Measurements from ENCODE around the gene LAMA2. TPM values are rescaled to one million over a fixed set of nuclear protein-coding genes. Genes with fewer than 3 reads are reported as not detected.

The LAMA2 gene
- total and polyA plus RNA-seq, 2 of the 8 experiments (the other 6 are each of a cell fraction or from before 2014, with no cell fraction given): 1.3 to 3.8 TPM

GRCh38 chr6:129521946-129522345, 639.0 kb downstream of the LAMA2 start:
- DNase-seq (ENCODE audit: low read depth in 1 of 2, low spot score in 2 of 2) (no peak), FAIRE-seq (no peak)
- no peaks in the 10 kb centered on the region for H3K79me1 ChIP-seq (ENCODE audit: low read depth, low read length)
- H2BK120ac ChIP-seq (replicated peaks; ENCODE audit: low read depth, low read length): no peak overlapping the region
- no peak overlapping the region for H2AFZ ChIP-seq (ENCODE audit: low read length)
- no peak overlapping the region for H3K14ac ChIP-seq (ENCODE audit: insufficient read length)
- H3K4me2 ChIP-seq (ENCODE audit: insufficient read depth in 1 of 2, low read depth in 2 of 2, low read length in 2 of 2): no peak overlapping the region
- CTCF ChIA-PET (ENCODE audit: partially characterized antibody): no interaction called here
- no peak overlapping the region for H4K91ac ChIP-seq (replicated peaks; ENCODE audit: insufficient read length, low read length)
- no peak overlapping the region for H3K4ac ChIP-seq (replicated peaks; ENCODE audit: insufficient read length, low read depth, low read length)
- H3K9ac ChIP-seq (replicated peaks in 1 of 4; ENCODE audit: extremely low read depth in 1 of 4, low read depth in 3 of 4, low read length in 3 of 4): no peak overlapping the region
- H2BK12ac ChIP-seq (ENCODE audit: low read depth, low read length): no peak overlapping the region
- H2BK5ac ChIP-seq (ENCODE audit: low read depth, low read length): no peak overlapping the region
- H3K79me2 ChIP-seq (ENCODE audit: control insufficient read depth in 1 of 2, insufficient read depth in 2 of 2, low read length in 2 of 2): no peaks in the 10 kb centered on the region
- H4K8ac ChIP-seq (ENCODE audit: extremely low read depth, insufficient read depth, low read length): no peak overlapping the region
- no peaks in the 10 kb centered on the region for H3K36me3 ChIP-seq (ENCODE audit: control insufficient read depth in 2 of 4, insufficient read depth in 4 of 4, low read length in 3 of 4)
- H2BK15ac ChIP-seq (ENCODE audit: low read length): no peak overlapping the region
- no peak overlapping the region for H3K27ac ChIP-seq (ENCODE audit: low read depth, low read length)
- H3K4me1 ChIP-seq (replicated peaks in 1 of 4; ENCODE audit: control insufficient read depth in 3 of 4, insufficient read depth in 4 of 4, low read length in 3 of 4): no peaks in the 10 kb centered on the region
- no peak overlapping the region for H3K23ac ChIP-seq (ENCODE audit: insufficient read length)
- no peak overlapping the region for H3K4me3 ChIP-seq (ENCODE audit: extremely low read depth in 1 of 4, insufficient read depth in 2 of 4, low read depth in 3 of 4, low read length in 4 of 4)
- no peaks in the 10 kb centered on the region for H3K23me2 ChIP-seq (ENCODE audit: low read depth, low read length)
- no peaks in the 10 kb centered on the region for H3K27me3 ChIP-seq (replicated peaks in 1 of 4; ENCODE audit: control insufficient read depth in 3 of 4, extremely low read depth in 1 of 4, insufficient read depth in 3 of 4, low read length in 3 of 4)
- H4K5ac ChIP-seq (ENCODE audit: insufficient read length, low read depth, low read length): no peak overlapping the region
- POLR2A ChIA-PET (ENCODE audit: partially characterized antibody): no interaction called here
- H2AK5ac ChIP-seq (ENCODE audit: low read depth, low read length): no peak overlapping the region
- no peaks in the 10 kb centered on the region for H4K20me1 ChIP-seq (replicated peaks in 1 of 2; ENCODE audit: control insufficient read depth in 1 of 2, insufficient read depth in 2 of 2, low read length in 2 of 2)
- H2BK20ac ChIP-seq (ENCODE audit: low read length): no peak overlapping the region
- H3K56ac ChIP-seq (replicated peaks; ENCODE audit: insufficient read length, low read depth, low read length): no peak overlapping the region
- WGBS, 2 experiments (ENCODE audit: extremely low coverage in 1 of 2, insufficient coverage in 1 of 2, insufficient read length in 1 of 2, insufficient replicate concordance in 2 of 2, low coverage in 1 of 2, low lambda C conversion rate in 2 of 2, missing lambda C conversion rate in 1 of 2): 47% methylated on average over 2 of the region's 2 CpGs; no CpG with 5 or more reads in 1 of the 2 experiments
- H3K18ac ChIP-seq (ENCODE audit: extremely low read depth, low read length): no peak overlapping the region
- H3K9me3 ChIP-seq (ENCODE audit: insufficient read depth in 2 of 2, low read depth in 1 of 2, low read length in 1 of 2): no peaks in the 10 kb centered on the region
- TF ChIP-seq SIN3A (conservative IDR thresholded peaks at IDR 0.05 in 1 of 2, IDR thresholded peaks at IDR 0.05 in 1 of 2; ENCODE audit: low read depth in 1 of 2, low read length in 2 of 2) (no peak), EZH2 (IDR thresholded peaks at IDR 0.05; ENCODE audit: low read depth, low read length, severe bottlenecking) (no peak), KDM1A (IDR thresholded peaks at IDR 0.05; ENCODE audit: borderline replicate concordance, low read length) (no peak), ATF2 (IDR thresholded peaks at IDR 0.05; ENCODE audit: low read length) (no peak), HDAC6 (IDR thresholded peaks at IDR 0.05; ENCODE audit: low read depth, low read length) (no peak)
